ENCODE measurements around the gene AIMP1. TPM values are rescaled to one million over a fixed set of nuclear protein-coding genes. Genes with fewer than 3 reads are reported as not detected.

AIMP1 gene
- total and polyA plus RNA-seq, 2 of the 13 experiments (the other 11 are each of a cell fraction or from before 2014, with no cell fraction given) = 28.6 to 82.9 TPM

- TF ChIP-seq MED1 (CRISPR knock-in tag; IDR thresholded peaks at IDR 0.05) = peak; percentile 61
- no peak for TF ChIP-seq HHEX (CRISPR knock-in tag; IDR thresholded peaks at IDR 0.05)
- TF ChIP-seq ZNF33A (CRISPR knock-in tag; IDR thresholded peaks at IDR 0.05; ENCODE audit: borderline replicate concordance) = 0 out of 2 replicates have a peak, but pooled peaks have one; percentile 58
- 0 out of 2 replicates have a peak, but pooled peaks have one; percentile 67 for TF ChIP-seq ZNF878 (CRISPR knock-in tag; IDR thresholded peaks at IDR 0.05)
- peak; percentile 57; the same call in 1 of the 2 replicates for TF ChIP-seq ZNF891 (CRISPR knock-in tag; IDR thresholded peaks at IDR 0.05)
- TF ChIP-seq ARID5B (CRISPR knock-in tag; IDR thresholded peaks at IDR 0.05) = 0 out of 2 replicates have a peak, but pooled peaks have one; percentile 20
- peak; percentile 31; the same call in 1 of the 2 replicates for TF ChIP-seq HIVEP1 (CRISPR knock-in tag; IDR thresholded peaks at IDR 0.05)
- peak; percentile 92 for TF ChIP-seq CREB1 (IDR thresholded peaks at IDR 0.05)
- peak; percentile 96 for TF ChIP-seq CREB1 (CRISPR knock-in tag; IDR thresholded peaks at IDR 0.05)
- TF ChIP-seq HNRNPUL1 (IDR thresholded peaks at IDR 0.05; ENCODE audit: low read depth, low read length) = no peak
- no peak for TF ChIP-seq NAIF1 (CRISPR knock-in tag; IDR thresholded peaks at IDR 0.05; ENCODE audit: borderline replicate concordance)
- TF ChIP-seq, protein P1, sequence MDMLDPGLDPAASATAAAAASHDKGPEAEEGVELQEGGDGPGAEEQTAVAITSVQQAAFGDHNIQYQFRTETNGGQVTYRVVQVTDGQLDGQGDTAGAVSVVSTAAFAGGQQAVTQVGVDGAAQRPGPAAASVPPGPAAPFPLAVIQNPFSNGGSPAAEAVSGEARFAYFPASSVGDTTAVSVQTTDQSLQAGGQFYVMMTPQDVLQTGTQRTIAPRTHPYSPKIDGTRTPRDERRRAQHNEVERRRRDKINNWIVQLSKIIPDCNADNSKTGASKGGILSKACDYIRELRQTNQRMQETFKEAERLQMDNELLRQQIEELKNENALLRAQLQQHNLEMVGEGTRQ (IDR thresholded peaks at IDR 0.05; ENCODE audit: low read depth, low read length) = no peak
- TF ChIP-seq, protein P1 (CRISPR knock-in tag; IDR thresholded peaks at IDR 0.05; ENCODE audit: borderline replicate concordance) = no peak; the same call in 1 of the 2 replicates
- TF ChIP-seq SP2 (CRISPR knock-in tag; IDR thresholded peaks at IDR 0.05) = no peak
- TF ChIP-seq SP140L (CRISPR knock-in tag; IDR thresholded peaks at IDR 0.05; ENCODE audit: borderline replicate concordance) = no peak
- TF ChIP-seq ZSCAN12 (CRISPR knock-in tag; IDR thresholded peaks at IDR 0.05) = no peak
- TF ChIP-seq, protein P2, sequence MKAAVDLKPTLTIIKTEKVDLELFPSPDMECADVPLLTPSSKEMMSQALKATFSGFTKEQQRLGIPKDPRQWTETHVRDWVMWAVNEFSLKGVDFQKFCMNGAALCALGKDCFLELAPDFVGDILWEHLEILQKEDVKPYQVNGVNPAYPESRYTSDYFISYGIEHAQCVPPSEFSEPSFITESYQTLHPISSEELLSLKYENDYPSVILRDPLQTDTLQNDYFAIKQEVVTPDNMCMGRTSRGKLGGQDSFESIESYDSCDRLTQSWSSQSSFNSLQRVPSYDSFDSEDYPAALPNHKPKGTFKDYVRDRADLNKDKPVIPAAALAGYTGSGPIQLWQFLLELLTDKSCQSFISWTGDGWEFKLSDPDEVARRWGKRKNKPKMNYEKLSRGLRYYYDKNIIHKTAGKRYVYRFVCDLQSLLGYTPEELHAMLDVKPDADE (CRISPR knock-in tag; IDR thresholded peaks at IDR 0.05) = no peak
- no peak for TF ChIP-seq ZNF691 (CRISPR knock-in tag; IDR thresholded peaks at IDR 0.05; ENCODE audit: borderline replicate concordance, low read depth)
- TF ChIP-seq ZFP90 (CRISPR knock-in tag; IDR thresholded peaks at IDR 0.05; ENCODE audit: borderline replicate concordance) = no peak; the same call in 1 of the 2 replicates
- no peak for TF ChIP-seq ARHGAP35 (CRISPR knock-in tag; IDR thresholded peaks at IDR 0.05; ENCODE audit: borderline replicate concordance)
- peak; percentile 53 for TF ChIP-seq HNRNPK (IDR thresholded peaks at IDR 0.05; ENCODE audit: low read depth, low read length, poor library complexity, severe bottlenecking)
Observed at GRCh38 chr4:106315968-106316772, at the start of gene AIMP1, which contains the start of gene TBCK (continued).

Data from HepG2 (cell line).